HG02610 (cell line): ENCODE measurements around the gene DYNLL1.
"Not testable (repeated sequence)": the region's sequence is repeated elsewhere in the genome, so short reads cannot be mapped to it uniquely, and the experiment has no call there.

Source experiments
- ATAC-seq: cut with Tn5 transposase; IDR thresholded peaks from one replicate; pipeline ENCODE4 v1.9.1; 2021; ENCODE audit warnings: mild to moderate bottlenecking, moderate library complexity; ENCODE audit not compliant: unreplicated experiment

Gene DYNLL1

DNA sequence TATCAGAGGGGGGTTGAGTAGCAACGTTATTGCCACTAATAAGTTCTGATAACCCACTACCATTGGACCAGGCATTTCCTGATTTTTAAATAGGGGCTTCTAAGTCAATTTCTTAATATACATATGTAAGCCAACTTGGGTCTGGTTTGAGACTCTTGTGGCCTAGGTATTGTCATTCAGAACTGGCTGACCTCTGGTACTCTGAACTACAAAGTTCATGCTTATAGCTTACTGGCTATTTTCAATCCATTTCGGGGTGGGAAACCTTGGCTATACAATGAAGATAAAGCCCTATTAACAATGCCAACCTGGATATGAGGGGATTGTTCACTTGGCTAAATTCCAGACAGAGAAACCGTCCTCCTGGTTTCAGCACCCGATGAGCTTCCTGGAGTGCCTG lies 8.7 kb downstream of the DYNLL1 start:
- ATAC-seq, result no peak

- ATAC-seq, result no peak
Observed at GRCh38 chr12:120508537-120508936, 12.6 kb downstream of the DYNLL1 start.

DNA sequence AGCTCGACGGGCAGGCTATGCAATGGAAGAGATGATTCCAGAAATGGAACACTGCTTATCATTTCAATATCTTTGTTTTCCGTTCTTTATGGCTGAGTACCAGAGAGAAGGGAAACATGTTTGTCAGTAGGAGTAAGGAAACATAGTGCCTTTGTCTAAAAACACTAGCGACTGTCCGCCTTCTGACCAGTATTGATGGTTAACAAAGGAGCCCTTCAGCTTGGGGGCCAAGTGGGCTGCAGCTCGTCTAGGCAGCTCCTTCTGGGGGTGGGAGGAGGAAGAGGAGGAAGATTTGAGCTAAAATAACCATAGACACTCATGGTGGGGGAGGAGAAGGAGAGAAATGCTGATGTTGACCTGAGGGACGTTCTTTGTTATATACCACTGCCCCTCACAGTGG lies 18.1 kb downstream of the DYNLL1 start:
- ATAC-seq, result no peak

- ATAC-seq, result no peak
Observed at GRCh38 chr12:120515496-120515895, 19.6 kb downstream of the DYNLL1 start.

GRCh38 chr12:120519324-120519723 lies 23.4 kb downstream of the DYNLL1 start:
- ATAC-seq, result not testable (repeated sequence)

DNA sequence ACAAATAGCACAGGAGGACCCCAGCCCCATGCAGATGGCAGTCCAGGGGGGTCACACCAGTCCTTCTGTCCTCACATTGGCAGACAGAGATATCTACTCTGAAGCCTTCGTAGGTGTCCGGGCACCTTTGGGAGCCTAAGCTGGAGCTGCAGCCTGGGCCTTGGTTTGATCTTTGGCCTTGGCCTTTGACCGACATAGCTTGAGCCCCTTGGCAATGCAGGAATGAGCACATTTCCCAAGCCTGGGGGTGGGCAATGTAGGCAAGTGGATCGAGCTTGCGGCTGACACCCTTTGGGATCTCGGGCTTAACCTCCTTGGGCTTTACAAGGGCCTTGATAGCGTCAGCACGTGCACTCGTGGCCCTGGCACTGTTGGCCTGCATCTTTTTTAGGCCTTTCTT lies 26.7 kb downstream of the DYNLL1 start:
- no peak for ATAC-seq

DNA sequence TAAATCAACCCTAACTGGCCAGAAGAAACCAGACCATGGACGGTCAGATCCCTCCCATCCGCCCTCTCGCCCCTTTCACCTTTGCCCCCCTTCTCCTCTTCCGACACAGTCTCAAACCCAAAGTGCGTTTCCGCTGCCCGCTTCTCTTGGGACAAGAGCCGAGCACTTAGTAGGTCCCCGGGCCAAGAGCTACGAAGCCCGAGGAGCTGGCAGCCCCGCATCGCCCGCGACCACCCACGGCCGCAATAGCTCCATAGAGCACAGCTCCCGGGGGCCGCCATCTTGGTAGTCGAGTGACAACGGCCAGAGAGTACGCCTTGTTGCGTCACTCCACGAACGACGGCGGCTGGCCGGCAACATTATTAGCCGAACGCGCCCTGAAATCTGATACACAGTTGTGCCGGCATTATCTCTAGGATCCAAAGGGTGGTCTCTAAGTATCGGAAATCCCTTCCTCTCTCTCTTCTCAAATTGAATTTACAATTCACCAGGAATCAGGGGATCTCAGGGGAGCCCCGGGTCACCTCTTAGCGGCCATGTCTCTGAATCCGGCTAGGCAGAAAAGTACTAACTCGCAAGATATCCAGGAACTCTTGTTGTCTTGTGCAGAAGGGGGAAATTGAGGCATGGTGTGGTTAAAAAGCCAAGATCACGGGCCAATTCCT lies 33.1 kb downstream of the DYNLL1 start, which contains the start of gene COQ5:
COQ5 (minus strand) TSS at position 298 of the 665 bp plus-strand sequence; CDS start at position 281, 17 bp downstream.
- ATAC-seq, result peak; percentile 75

- no peak for ATAC-seq
Observed at GRCh38 chr12:120529641-120530417, 33.9 kb downstream of the DYNLL1 start.

GRCh38 chr12:120530418-120530761 lies 34.5 kb downstream of the DYNLL1 start:
- not testable (repeated sequence) for ATAC-seq

- ATAC-seq, result no peak
Observed at GRCh38 chr12:120532701-120533238, 36.9 kb downstream of the DYNLL1 start.

DNA sequence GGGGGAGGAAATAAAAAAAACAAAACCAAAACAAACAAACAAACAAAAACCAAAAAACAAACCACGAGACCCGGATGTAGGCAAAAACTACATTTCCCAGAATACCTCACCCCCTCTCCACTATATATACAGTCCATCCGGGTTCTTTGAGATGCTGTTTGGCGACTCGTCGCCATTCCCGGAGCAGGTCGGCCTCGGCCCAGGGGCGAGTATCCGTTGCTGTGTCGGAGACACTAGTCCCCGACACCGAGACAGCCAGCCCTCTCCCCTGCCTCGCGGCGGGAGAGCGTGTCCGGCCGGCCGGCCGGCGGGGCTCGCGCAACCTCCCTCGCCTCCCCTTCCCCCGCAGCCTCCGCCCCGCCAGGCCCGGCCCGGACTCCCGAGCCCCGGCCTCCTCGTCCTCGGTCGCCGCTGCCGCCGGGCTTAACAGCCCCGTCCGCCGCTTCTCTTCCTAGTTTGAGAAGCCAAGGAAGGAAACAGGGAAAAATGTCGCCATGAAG lies 38.3 kb downstream of the DYNLL1 start, which contains the start of gene RNF10:
RNF10 (plus strand) TSS at position 154 of the 500 bp plus-strand sequence. CDS start 456 bp downstream, outside the sequence.
- peak; percentile 59 for ATAC-seq

DNA sequence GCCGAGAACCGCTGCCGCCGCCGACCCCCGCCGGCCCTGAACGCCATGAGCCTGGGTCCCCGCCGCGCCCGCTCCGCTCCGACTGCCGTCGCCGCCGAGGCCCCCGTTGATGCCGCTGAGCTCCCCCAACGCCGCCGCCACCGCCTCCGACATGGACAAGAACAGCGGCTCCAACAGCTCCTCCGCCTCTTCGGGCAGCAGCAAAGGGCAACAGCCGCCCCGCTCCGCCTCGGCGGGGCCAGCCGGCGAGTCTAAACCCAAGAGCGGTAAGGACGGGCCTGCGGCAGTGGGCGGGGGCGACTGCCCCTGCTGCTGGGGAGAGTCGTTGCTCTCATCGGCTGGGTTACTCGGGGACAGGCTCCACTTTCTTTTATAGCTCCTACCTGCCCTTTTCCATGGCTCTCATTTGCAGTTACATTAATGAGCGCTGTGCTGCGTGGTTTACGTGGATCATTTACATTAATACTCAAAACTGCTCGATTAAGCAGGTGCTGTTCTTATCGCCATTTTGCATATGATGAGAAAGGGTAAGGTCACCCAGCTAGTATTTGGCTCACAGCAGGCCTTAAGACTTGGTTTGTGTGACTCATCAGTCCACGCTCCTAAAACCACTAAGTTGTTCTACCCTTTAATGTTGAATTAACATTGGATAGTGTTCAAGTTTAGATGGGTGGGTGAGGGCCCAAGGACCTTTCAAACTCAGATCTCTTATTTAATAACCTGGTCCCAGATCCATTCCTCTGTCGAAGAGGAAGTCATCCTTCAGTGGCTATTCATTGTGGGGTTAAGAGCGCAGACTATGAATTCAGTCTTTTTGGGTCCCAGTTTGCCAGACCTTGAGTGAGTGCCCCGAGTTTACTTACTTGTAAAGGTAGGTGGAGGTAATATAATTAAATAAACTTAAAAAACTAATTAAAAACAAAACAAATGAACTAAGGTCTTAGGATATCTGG lies 39.1 kb downstream of the DYNLL1 start:
- ATAC-seq, result peak; percentile 34

GRCh38 chr12:120536064-120536791 lies 40.3 kb downstream of the DYNLL1 start:
- no peak for ATAC-seq

DNA sequence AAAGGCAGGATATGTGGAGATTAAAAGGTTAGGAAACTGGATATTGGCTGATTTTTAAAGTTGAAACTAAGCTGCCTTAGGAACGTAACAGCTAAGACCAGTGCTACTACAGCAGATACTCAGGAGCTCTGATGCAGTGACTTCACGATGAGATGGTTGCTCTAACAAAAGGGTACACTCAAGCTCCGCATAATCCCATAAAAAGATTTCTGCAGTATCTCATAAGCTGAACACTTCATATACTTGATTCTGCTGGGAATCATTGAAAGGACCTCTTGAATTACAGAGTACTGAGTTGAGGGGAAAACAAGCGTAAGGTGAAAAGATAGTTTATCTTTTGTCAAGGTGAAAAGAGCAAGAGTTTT lies 41.9 kb downstream of the DYNLL1 start:
- ATAC-seq, result no peak

DNA sequence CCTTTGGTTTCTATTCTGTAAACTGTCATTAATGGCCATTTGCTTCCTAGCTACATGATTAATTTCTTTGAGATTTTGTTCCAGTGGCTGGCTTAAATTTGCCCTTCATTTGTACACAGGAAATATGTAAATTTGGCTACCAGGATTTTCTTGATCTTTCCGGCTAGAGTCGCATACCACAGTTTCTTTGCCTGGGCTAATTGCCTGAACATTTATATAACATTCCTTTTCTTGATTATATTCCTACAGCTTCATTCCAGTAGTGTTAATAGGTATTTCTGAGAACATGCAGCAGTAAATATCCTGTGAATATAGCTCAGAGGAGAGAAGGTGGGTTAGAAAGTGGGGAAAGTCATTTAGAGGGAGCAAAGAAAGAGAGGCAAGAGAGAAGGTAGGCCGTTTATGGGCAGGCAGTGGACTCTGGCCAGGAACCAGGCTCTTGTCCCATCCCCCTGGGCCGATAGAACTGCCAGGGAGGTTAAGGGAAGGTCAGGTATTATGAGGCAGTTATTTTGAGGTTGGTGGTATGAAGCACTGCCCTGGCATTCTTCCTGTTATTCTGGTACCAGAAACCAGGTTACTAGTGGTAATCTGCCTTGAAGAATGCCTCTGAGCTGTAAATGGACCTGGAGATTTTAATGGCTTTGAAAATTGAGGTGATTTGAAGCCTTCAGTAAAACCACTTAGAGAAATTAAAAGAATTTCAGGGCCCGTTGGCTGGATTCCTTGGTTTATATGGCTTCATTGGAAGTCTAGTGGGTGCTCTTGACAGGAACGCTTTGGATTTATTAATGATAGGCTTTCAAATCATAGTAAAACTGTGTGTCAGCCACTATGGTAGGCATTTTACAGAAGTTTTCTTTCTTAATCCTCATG lies 42.6 kb downstream of the DYNLL1 start:
- ATAC-seq, result no peak

- ATAC-seq, result no peak
Observed at GRCh38 chr12:120539303-120539702, 43.4 kb downstream of the DYNLL1 start.

DNA sequence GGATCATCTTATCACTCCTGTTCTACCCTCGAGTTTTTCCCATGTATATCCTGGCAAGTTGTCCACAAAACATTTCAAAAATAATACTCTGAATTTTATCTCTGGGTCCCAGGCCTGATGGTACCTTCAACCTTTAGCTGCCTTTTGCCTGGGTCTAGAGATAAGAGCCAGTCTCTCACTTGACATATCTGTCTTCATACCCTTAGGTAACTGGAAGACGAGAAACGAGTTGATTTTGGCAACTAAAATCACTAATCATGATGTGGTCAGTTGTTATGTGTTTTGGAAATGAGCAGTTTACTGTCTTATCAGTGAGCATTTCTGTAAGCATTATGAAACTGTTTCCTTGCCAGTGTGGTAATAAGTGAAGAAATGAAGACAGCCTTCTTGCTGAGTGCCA lies 44.5 kb downstream of the DYNLL1 start:
- no peak for ATAC-seq

DNA sequence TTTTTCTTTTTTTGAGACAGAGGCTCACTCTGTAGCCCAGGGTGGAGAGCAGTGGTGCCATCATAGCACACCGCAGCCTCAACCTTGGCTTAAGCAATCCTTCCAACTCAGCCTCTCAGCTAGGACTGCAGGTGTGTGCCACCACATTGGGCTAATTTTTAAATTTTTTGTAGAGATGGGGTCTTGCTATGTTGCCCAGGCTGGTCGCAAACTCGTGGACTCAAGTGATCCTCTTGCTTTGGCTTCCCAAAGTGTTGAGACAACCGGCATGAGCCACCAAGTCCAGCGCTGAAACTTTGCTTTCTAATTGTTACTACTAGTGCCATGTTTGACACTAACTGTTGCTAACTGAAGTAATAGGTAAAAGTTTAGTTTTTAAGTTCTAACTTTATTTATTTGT lies 46.3 kb downstream of the DYNLL1 start:
- ATAC-seq, result no peak

- ATAC-seq, result no peak
Observed at GRCh38 chr12:120544691-120545090, 48.8 kb downstream of the DYNLL1 start.
